Natural killer cell (primary cell): Measurements from ENCODE around the gene ALDOB. TPM values are rescaled to one million over a fixed set of nuclear protein-coding genes. Genes with fewer than 3 reads are reported as not detected.

ENCODE experiments used
- ATAC-seq, 3 donors: fragments of 150-1000 bp in 2 of 3; fragments of 200-7000 bp in 1 of 3; cut with Tn5 transposase; 1 replicate in 1 of 3; 2 replicates in 2 of 3; pipeline ENCODE4 v1.10.0; 2021; ENCODE audit warnings: mild to moderate bottlenecking in 2 of 3, moderate library complexity in 2 of 3
- DNase-seq, 2 donors: peaks; one replicate each; pipeline versions ENCODE4 v3.0.0 to v3.0.0-alpha.2; 2013 to 2021; ENCODE audit warnings: mixed read lengths in 1 of 2
- H3K27ac ChIP-seq: one replicate; pipeline ENCODE4 v1.5.1; 2013; ENCODE audit warnings: mild to moderate bottlenecking, low read length
- H3K27me3 ChIP-seq: one replicate; pipeline ENCODE4 v1.6.1; 2013; ENCODE audit warnings: low read length; ENCODE audit not compliant: control insufficient read depth, insufficient read depth
- H3K36me3 ChIP-seq: one replicate; pipeline ENCODE4 v1.6.1; 2013; ENCODE audit warnings: low read length; ENCODE audit not compliant: control insufficient read depth, insufficient read depth
- H3K4me1 ChIP-seq: one replicate; pipeline ENCODE4 v1.6.1; 2013; ENCODE audit warnings: low read length; ENCODE audit not compliant: control insufficient read depth, insufficient read depth
- H3K4me3 ChIP-seq: one replicate; pipeline ENCODE4 v1.5.1; 2013; ENCODE audit warnings: low read length
- H3K9me3 ChIP-seq: one replicate; pipeline ENCODE4 v1.6.1; 2013; ENCODE audit warnings: low read length; ENCODE audit not compliant: control insufficient read depth, insufficient read depth
- H3K27ac Mint-ChIP-seq, 2 donors: one replicate each; pipeline ENCODE4 v1.8.0; 2022; ENCODE audit warnings: mild to moderate bottlenecking in 2 of 2, mixed read lengths in 2 of 2, moderate library complexity in 1 of 2
- H3K27me3 Mint-ChIP-seq, 2 donors: one replicate each; pipeline ENCODE4 v1.8.0; 2022; ENCODE audit warnings: low read depth in 2 of 2, mixed read lengths in 2 of 2
- H3K36me3 Mint-ChIP-seq: one replicate; pipeline ENCODE4 v1.8.0; 2022; ENCODE audit warnings: mixed read lengths
- H3K4me1 Mint-ChIP-seq, 2 donors: one replicate each; pipeline ENCODE4 v1.8.0; 2022; ENCODE audit warnings: mixed read lengths in 2 of 2
- H3K4me3 Mint-ChIP-seq: one replicate; pipeline ENCODE4 v1.8.0; 2022; ENCODE audit warnings: mild to moderate bottlenecking, moderate library complexity, mixed read lengths
- H3K9me3 Mint-ChIP-seq, 2 donors: one replicate each; pipeline ENCODE4 v1.8.0; 2022; ENCODE audit warnings: mixed read lengths in 2 of 2
- CTCF ChIP-seq: fragments of 200-600 bp; IDR thresholded peaks from one replicate; pipeline ENCODE4 v1.8.0; 2022; ENCODE audit warnings: antibody characterized with exemption
- WGBS: methylation state at CpG from one replicate; pipeline ENCODE4 v1.1.7; 2013; ENCODE audit warnings: missing lambda C conversion rate; ENCODE audit not compliant: insufficient coverage; 5-methylcytosine and 5-hydroxymethylcytosine counted together
- intact Hi-C: fragments of 100-400 bp; cut with micrococcal nuclease; formaldehyde crosslinking; loops from one replicate; pipeline ENCODE4 v1.14.2; 2022
- total RNA-seq, 4 donors: library from RNA; stranded (reverse); fragments of 120-200 nt in 1 of 4; gene quantifications; one replicate each; pipeline versions ENCODE4 v1.2.3 to v1.2.4, GENCODE V29; 2013 to 2022

Gene ALDOB
- total RNA-seq, 3 donors from 2014 or later (not counting 1 experiment from before 2014, with no cell fraction given), result not detected

- H3K27me3 Mint-ChIP-seq, result peaks cover 41 to 71% of the 10 kb centered on the region in 2 donors
- peaks cover 0 to 2% of the 10 kb centered on the region in 2 donors for H3K9me3 Mint-ChIP-seq
- H3K9me3 ChIP-seq, result no peaks in the 10 kb centered on the region
- no peak overlapping the region for H3K27ac ChIP-seq
- no peak overlapping the region for H3K27ac Mint-ChIP-seq
- peaks cover 8% of the 10 kb centered on the region in 2 donors for H3K4me1 Mint-ChIP-seq
- no peak overlapping the region for H3K4me3 Mint-ChIP-seq
- H3K4me3 ChIP-seq, result no peak overlapping the region
- no peak for DNase-seq
- H3K36me3 ChIP-seq, result no peaks in the 10 kb centered on the region
- intact Hi-C loops, result no loop called here
- TF ChIP-seq CTCF, result no peak
- no peak for ATAC-seq
- H3K36me3 Mint-ChIP-seq, result no peaks in the 10 kb centered on the region
- peaks cover 14% of the 10 kb centered on the region for H3K27me3 ChIP-seq
- H3K4me1 ChIP-seq, result peaks cover 4% of the 10 kb centered on the region
These were observed 11.2 kb upstream of the ALDOB start for GRCh38 chr9:101446732-101447131.

GRCh38 chr9:101445353-101446029, 9.9 kb upstream of the ALDOB start:
- no peak for TF ChIP-seq CTCF
- Mint-ChIP-seq H3K27me3 (peaks cover 35 to 71% of the 10 kb centered on the region in 2 donors), H3K4me1 (peaks cover 8% of the 10 kb centered on the region in 2 donors), H3K4me3 (no peak overlapping the region), H3K27ac (no peak overlapping the region), H3K9me3 (peaks cover 0 to 2% of the 10 kb centered on the region in 2 donors), H3K36me3 (no peaks in the 10 kb centered on the region)
- WGBS, result 91% methylated on average over 5 of the region's 5 CpGs
- no peaks in the 10 kb centered on the region for H3K9me3 ChIP-seq
- DNase-seq, result no peak
- H3K27ac ChIP-seq, result no peak overlapping the region
- ATAC-seq, result no peak
- H3K27me3 ChIP-seq, result peaks cover 14% of the 10 kb centered on the region
- intact Hi-C loops, result no loop called here
- peaks cover 4% of the 10 kb centered on the region for H3K4me1 ChIP-seq
- H3K4me3 ChIP-seq, result no peak overlapping the region
- H3K36me3 ChIP-seq, result no peaks in the 10 kb centered on the region

GRCh38 chr9:101443364-101443771, 7.8 kb upstream of the ALDOB start:
- Mint-ChIP-seq H3K4me3 (no peak overlapping the region), H3K9me3 (peaks cover 0 to 2% of the 10 kb centered on the region in 2 donors), H3K27ac (no peak overlapping the region), H3K36me3 (no peaks in the 10 kb centered on the region), H3K27me3 (peaks cover 33 to 65% of the 10 kb centered on the region in 2 donors), H3K4me1 (peaks cover under 1 to 1% of the 10 kb centered on the region in 2 donors)
- intact Hi-C loops, result no loop called here
- H3K27ac ChIP-seq, result no peak overlapping the region
- no peak for ATAC-seq
- H3K4me3 ChIP-seq, result no peak overlapping the region
- H3K36me3 ChIP-seq, result no peaks in the 10 kb centered on the region
- no peak for TF ChIP-seq CTCF
- H3K9me3 ChIP-seq, result no peaks in the 10 kb centered on the region
- no peaks in the 10 kb centered on the region for H3K4me1 ChIP-seq
- WGBS, result 83% methylated on average over 9 of the region's 9 CpGs
- H3K27me3 ChIP-seq, result peaks cover 7% of the 10 kb centered on the region
- DNase-seq, result no peak

- ATAC-seq (no peak), DNase-seq (no peak)
- no peak for TF ChIP-seq CTCF
- 83% methylated on average over 2 of the region's 3 CpGs for WGBS
- H3K9me3 Mint-ChIP-seq, result peaks cover 0 to 2% of the 10 kb centered on the region in 2 donors
- no peaks in the 10 kb centered on the region for H3K9me3 ChIP-seq
- no peak overlapping the region for H3K4me3 Mint-ChIP-seq
- H3K27ac ChIP-seq, result no peak overlapping the region
- H3K27ac Mint-ChIP-seq, result no peak overlapping the region
- intact Hi-C loops, result no loop called here
- no peak overlapping the region for H3K4me3 ChIP-seq
- no peaks in the 10 kb centered on the region for H3K4me1 ChIP-seq
- H3K36me3 Mint-ChIP-seq, result no peaks in the 10 kb centered on the region
- peaks cover 5% of the 10 kb centered on the region for H3K27me3 ChIP-seq
- peaks cover 32 to 63% of the 10 kb centered on the region in 2 donors for H3K27me3 Mint-ChIP-seq
- no peaks in the 10 kb centered on the region for H3K36me3 ChIP-seq
- no peaks in the 10 kb centered on the region for H3K4me1 Mint-ChIP-seq
These were observed 7.2 kb upstream of the ALDOB start for GRCh38 chr9:101442736-101443135.
